ENCODE data around the gene BMP6. TPM values are rescaled to one million over a fixed set of nuclear protein-coding genes. Genes with fewer than 3 reads are reported as not detected.
"Not testable (repeated sequence)": the region's sequence is repeated elsewhere in the genome, so short reads cannot be mapped to it uniquely, and the experiment has no call there.

Gene BMP6
- total RNA-seq, 1 donor, result 1.7 TPM

- H3K4me3 ChIP-seq (ENCODE audit: low read depth, low read length), result no peak overlapping the region
- no peak for DNase-seq (ENCODE audit: low read depth)
- TF ChIP-seq, protein P1, sequence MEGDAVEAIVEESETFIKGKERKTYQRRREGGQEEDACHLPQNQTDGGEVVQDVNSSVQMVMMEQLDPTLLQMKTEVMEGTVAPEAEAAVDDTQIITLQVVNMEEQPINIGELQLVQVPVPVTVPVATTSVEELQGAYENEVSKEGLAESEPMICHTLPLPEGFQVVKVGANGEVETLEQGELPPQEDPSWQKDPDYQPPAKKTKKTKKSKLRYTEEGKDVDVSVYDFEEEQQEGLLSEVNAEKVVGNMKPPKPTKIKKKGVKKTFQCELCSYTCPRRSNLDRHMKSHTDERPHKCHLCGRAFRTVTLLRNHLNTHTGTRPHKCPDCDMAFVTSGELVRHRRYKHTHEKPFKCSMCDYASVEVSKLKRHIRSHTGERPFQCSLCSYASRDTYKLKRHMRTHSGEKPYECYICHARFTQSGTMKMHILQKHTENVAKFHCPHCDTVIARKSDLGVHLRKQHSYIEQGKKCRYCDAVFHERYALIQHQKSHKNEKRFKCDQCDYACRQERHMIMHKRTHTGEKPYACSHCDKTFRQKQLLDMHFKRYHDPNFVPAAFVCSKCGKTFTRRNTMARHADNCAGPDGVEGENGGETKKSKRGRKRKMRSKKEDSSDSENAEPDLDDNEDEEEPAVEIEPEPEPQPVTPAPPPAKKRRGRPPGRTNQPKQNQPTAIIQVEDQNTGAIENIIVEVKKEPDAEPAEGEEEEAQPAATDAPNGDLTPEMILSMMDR (IDR thresholded peaks at IDR 0.05; ENCODE audit: insufficient read depth, low read depth, low read length), result no peak
Measured at GRCh38 chr6:7815716-7816115, 89.8 kb downstream of the BMP6 start.

DNA sequence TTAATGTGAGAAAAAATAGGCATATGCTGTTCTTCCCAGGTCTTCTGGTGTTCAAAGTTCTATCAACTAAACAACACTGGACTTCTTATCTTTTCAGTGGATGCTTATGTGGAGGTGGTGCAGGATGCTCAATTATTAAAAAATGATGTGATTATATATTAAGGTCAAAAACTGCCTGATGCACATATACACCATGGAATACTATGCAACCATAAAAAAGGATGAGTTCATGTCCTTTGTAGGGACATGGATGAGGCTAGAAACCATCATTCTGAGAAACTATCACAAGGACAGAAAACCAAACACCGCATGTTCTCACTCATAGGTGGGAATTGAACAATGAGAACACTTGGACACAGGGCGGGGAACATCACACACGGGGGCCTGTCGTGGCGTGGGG lies 91.3 kb downstream of the BMP6 start:
- not testable (repeated sequence) for H3K4me3 ChIP-seq (ENCODE audit: low read depth, low read length); DNase-seq (ENCODE audit: low read depth)

DNA sequence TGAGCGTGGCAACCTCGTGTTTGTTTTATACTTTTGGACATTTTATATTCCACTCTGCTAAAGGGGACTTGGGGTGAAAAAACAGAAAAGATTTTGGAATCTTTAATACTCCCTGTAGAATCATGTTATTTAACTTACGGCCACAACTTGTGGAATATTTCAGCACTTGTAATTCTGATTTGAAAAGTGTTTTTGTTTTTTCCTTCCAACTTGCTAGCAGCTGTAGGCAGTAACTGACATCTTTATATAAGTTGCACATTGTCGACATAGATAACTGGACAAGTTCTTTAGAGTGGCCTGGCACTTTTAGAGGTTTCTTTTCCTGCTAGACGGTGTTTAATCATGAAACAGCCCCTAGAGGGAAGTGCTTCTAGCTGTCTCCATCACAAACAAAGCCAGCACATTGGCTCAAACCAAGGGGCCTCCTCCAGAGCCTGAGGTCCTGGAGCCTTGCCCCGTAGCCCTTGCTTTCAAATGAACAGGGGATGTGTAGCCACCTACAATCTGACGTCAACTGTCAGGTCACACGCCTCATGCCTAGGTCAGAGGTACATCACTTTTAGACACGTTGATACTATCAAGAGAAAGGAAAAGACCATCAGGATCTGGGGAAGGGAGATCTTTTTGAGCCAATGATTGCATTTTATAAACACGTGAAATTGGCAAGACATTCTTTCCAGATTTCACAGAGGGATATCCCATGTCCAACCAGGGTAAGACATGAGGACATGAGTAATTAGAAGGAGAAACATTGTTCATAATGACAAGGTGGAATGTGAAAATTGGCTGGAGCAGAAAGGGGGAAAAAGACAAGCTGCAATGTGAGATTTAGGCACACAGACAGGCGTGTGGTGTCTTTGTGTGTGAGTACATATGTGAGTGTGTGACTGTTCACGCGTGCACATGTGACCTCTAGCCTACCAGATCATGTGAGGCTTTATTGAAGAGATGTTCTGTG lies 92.6 kb downstream of the BMP6 start:
- TF ChIP-seq, protein P1 (IDR thresholded peaks at IDR 0.05; ENCODE audit: insufficient read depth, low read depth, low read length), result no peak
- DNase-seq (ENCODE audit: low read depth), result no peak
- H3K4me3 ChIP-seq (ENCODE audit: low read depth, low read length), result no peak overlapping the region

DNA sequence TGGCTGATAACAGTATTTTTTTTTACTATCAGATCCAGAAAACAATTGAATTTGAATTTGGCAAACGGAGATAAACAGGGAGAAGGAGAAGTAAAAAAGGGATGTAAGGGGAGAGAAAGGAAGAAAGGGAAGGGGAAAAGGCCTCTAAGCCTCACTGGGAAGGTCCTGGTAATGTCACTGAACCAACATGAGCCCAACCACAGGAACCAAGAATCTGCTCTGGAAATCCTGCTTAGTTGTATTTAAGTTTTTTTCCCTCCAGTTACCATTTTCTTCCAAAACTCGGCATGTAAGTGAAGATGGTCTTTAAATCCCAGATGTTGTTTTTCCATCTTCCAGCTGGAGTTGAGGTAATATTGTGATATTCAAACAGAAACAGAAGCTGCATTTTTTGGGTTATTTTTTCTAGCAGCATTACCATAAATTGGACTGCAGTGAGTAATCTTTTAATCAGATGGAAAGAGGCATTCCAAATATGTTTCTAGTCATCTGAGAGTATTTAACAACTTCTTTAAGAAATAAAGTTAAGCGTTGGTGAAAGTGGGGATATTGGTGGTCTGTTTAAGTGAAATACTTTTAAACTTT lies 93.6 kb downstream of the BMP6 start:
- DNase-seq (ENCODE audit: low read depth), result peak; percentile 51
- TF ChIP-seq, protein P1 (IDR thresholded peaks at IDR 0.05; ENCODE audit: insufficient read depth, low read depth, low read length), result no peak
- no peak overlapping the region for H3K4me3 ChIP-seq (ENCODE audit: low read depth, low read length)

- no peak for DNase-seq (ENCODE audit: low read depth)
- TF ChIP-seq, protein P1 (IDR thresholded peaks at IDR 0.05; ENCODE audit: insufficient read depth, low read depth, low read length), result no peak
- no peak overlapping the region for H3K4me3 ChIP-seq (ENCODE audit: low read depth, low read length)
Measured at GRCh38 chr6:7820288-7820835, 94.5 kb downstream of the BMP6 start.

DNA sequence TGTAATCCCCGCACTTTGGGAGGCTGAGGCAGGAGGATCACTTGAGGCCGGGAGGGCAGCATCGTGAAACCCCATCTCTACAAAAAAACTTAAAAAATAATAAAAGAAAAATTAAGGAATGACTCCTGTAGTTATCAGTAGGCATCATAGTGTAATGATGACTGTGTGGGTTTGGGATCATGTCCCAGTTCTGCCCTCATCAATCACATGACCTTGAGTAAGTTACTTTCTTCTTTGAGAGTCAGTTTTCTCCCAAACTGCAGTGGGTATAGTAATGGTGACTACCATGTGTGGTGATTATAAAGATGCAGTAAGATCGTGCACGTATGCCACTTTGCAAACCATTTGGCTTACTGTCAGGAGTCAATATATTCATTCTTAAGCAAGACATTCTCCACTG lies 95.5 kb downstream of the BMP6 start:
- DNase-seq (ENCODE audit: low read depth), result no peak
- TF ChIP-seq, protein P1 (IDR thresholded peaks at IDR 0.05; ENCODE audit: insufficient read depth, low read depth, low read length), result no peak
- no peak overlapping the region for H3K4me3 ChIP-seq (ENCODE audit: low read depth, low read length)

GRCh38 chr6:7823552-7823951 lies 97.7 kb downstream of the BMP6 start:
- DNase-seq (ENCODE audit: low read depth), result no peak
- TF ChIP-seq, protein P1 (IDR thresholded peaks at IDR 0.05; ENCODE audit: insufficient read depth, low read depth, low read length), result no peak
- H3K4me3 ChIP-seq (ENCODE audit: low read depth, low read length), result no peak overlapping the region
